Jurkat, Clone E6-1 (cell line): ENCODE measurements around the gene GPBP1. TPM values are rescaled to one million over a fixed set of nuclear protein-coding genes. Genes with fewer than 3 reads are reported as not detected.
A peak's percentile ranks its signal among the peaks of the same experiment; 100 is the strongest.
"Not testable (repeated sequence)": the region's sequence is repeated elsewhere in the genome, so short reads cannot be mapped to it uniquely, and the experiment has no call there.

ENCODE experiments used
- DNase-seq: peaks from one replicate; pipeline ENCODE4 v3.0.0-alpha.2; 2011; ENCODE audit warnings: low read depth, low spot score
- H3K4me3 ChIP-seq: 2 replicates; pipeline ENCODE4 v1.5.1; 2011; ENCODE audit warnings: mild to moderate bottlenecking, low read length, control low read depth, moderate library complexity
- polyA plus RNA-seq: library from polyadenylated mRNA; unstranded; fragments of >200 nt; gene quantifications from one replicate; pipeline ENCODE4 v1.2.1, GENCODE V29; 2012; ENCODE audit warnings: missing spikeins; ENCODE audit not compliant: insufficient read length, insufficient read depth

Gene GPBP1
- 53.3 TPM for polyA plus RNA-seq

DNA sequence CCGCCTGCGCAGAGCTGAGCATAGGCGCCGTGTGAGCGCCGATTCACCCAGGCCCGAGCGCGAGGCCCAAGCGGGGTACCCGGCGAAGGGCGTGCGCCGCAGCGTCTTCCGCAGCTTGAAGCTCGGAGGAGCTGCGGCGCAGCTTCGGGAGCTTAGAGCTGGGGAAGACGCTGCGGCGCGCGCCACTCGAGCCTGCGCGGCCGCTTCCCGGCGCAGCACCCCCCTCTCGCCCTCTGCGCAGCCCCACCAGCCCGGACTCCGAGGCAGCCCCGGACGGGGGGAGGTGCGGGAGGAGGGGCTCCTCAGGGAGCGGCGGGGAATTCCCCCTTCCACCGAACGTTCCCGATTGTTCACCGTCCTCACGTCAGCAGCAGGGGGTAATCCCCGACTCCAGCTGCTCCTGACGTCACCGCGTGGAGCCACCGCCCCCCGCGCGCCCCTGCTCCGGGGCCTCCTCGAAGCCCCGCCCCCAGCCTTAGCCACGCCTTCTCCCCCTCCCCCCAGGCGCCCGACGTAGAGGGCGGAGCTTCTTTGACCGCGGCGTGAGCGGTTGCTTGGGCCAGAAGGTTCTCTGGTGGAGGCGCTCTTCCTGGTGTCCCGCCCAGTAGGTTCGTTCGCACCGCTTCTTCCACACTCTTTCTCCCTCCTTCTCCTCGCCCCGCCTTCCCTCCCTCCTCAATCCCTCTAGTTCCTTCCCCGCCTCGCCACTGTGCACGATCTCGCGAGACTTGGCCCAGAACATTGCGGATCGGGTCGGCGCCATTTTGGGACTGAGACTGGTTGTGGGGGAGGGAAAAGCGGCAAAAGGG is at the start of gene GPBP1:
Gene GPBP1, plus strand, starts transcription at position 741 of the 809 bp plus-strand sequence. CDS start 40,072 bp downstream, outside the sequence.
- peak within 1 kb of the TSS; percentile 90 for H3K4me3 ChIP-seq
- DNase-seq: peak; percentile 97

- DNase-seq: no peak
- no peak overlapping the region for H3K4me3 ChIP-seq
Measured at GRCh38 chr5:57128325-57128724, 45.5 kb upstream of the GPBP1 start.

DNA sequence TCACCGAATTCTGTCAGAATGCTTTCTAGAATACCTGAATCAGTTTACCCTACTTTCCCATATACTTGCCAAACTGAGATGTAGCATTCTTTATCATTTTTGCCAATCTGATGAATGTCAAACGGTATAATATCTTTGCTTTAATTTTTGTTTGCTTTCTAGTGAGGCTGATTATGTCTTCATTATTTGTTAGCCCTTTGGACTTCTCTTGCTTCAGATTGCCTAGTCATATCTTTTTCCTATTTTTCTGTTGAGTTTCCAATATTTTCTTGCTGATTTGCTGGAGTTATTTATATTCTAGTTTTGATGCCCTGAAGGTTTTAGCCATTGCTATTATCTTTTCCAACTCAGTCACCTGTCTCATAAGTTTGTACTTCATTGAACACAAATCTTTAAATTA is 40.3 kb upstream of the GPBP1 start:
- H3K4me3 ChIP-seq: no peak overlapping the region
- DNase-seq: no peak

- H3K4me3 ChIP-seq: no peak overlapping the region
- DNase-seq: no peak
Measured at GRCh38 chr5:57137401-57137800, 36.5 kb upstream of the GPBP1 start.

DNA sequence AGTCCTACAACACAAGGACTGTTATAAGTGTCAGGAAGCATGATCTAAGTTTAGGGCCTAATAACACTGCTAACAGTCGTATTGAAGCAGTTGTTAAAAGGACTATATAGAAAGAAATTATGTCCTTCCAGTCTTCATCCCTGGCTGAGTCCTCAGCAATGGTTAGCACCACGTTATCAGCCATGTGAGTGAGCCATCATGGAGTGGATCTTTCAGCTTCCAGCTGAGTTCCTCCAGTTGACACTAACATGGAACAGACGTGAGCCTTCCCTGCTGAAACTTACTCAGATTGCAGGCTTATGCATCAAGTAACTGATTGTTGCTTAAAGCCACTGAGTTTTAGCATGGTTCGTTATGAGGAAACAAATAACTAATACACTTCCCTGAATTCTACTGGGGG is 21.5 kb upstream of the GPBP1 start:
- no peak for DNase-seq
- H3K4me3 ChIP-seq: no peak overlapping the region

- no peak for DNase-seq
- no peak overlapping the region for H3K4me3 ChIP-seq
Measured at GRCh38 chr5:57155033-57155432, 18.8 kb upstream of the GPBP1 start.

- DNase-seq: no peak
- H3K4me3 ChIP-seq: no peak overlapping the region
Measured at GRCh38 chr5:57157131-57157530, 16.7 kb upstream of the GPBP1 start.

GRCh38 chr5:57157666-57158065 is 16.2 kb upstream of the GPBP1 start:
- no peak overlapping the region for H3K4me3 ChIP-seq
- no peak for DNase-seq

DNA sequence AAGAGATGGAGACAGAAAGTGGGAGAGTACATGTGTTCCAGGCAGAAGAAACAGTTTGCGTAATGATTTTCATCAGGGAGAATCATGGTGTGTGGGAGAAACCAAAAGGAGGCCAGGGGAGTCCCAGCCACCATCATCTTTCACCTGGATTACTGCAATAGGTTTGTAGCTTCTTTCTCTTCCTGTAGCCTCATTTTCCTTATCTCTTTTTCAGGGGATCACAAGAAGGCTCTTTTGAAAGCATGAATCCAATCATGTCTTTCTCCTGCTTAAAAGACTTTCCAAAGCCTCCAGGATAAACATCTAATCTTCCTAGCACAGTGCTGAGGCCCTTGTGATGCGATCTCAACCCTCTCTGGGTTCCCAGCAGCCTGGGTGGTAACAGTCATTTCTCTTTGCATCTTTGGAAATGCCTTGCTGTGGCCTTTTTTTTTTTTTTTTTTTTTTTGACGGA is 10.3 kb upstream of the GPBP1 start:
- DNase-seq: no peak
- H3K4me3 ChIP-seq: no peak overlapping the region

DNA sequence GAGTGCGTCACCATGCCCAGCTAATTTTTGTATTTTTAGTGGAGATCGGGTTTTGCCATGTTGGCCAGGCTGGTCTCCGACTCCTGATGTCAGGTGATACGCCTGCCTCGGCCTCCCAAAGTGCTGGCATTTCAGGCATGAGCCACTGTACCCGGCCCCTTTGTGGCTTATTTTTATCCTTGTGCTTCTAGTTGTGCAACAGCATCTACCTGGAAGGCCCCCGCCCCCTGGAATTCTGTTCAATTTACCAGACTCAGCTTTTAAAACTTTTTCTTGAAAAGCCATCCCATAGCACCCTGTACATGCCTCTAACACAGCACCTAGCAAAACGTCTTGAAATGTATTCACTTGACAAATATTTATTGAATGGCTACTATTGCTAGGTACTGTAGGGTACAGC is 9.7 kb upstream of the GPBP1 start:
- no peak for DNase-seq
- H3K4me3 ChIP-seq: no peak overlapping the region

DNA sequence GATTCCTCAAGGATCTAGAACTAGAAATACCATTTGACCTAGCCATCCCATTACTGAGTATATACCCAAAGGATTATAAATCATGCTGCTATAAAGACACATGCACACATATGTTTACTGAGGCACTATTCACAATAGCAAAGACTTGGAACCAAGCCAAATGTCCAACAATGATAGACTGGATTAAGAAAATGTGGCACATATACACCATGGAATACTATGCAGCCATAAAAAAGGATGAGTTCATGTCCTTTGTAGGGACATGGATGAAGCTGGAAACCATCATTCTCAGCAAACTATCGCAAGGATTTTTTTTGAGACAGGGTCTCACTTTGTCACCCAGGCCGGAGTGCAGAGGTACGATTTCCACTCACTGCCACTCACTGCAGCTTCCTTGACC is 8.7 kb upstream of the GPBP1 start:
- H3K4me3 ChIP-seq, DNase-seq: not testable (repeated sequence)

- no peak for DNase-seq
- H3K4me3 ChIP-seq: no peak overlapping the region
Measured at GRCh38 chr5:57166276-57166675, 7.6 kb upstream of the GPBP1 start.

DNA sequence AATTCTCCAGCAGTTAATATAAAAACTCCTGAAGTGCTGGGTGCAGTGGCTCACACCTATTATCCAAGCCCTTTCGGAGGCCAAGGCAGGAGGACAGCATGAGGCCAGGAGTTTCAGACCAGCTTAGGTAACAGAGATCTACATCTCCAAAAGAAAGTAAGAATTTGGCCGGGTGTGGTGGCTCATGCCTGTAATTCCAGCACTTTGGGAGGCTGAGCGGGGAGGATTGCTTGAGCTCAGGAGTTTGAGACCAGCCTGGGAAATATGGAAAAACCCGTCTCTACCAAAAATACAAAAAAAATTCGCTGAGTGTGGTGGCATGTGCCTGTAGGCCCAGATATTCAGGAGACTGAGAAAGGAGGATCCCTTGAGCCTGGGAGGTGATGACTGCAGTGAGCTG is 6.7 kb upstream of the GPBP1 start:
- no peak overlapping the region for H3K4me3 ChIP-seq
- DNase-seq: no peak

GRCh38 chr5:57170116-57170515 is 3.7 kb upstream of the GPBP1 start:
- not testable (repeated sequence) for H3K4me3 ChIP-seq, DNase-seq

GRCh38 chr5:57171816-57172465 is 1.9 kb upstream of the GPBP1 start:
- DNase-seq: no peak
- H3K4me3 ChIP-seq: peak overlapping the region; percentile 90

DNA sequence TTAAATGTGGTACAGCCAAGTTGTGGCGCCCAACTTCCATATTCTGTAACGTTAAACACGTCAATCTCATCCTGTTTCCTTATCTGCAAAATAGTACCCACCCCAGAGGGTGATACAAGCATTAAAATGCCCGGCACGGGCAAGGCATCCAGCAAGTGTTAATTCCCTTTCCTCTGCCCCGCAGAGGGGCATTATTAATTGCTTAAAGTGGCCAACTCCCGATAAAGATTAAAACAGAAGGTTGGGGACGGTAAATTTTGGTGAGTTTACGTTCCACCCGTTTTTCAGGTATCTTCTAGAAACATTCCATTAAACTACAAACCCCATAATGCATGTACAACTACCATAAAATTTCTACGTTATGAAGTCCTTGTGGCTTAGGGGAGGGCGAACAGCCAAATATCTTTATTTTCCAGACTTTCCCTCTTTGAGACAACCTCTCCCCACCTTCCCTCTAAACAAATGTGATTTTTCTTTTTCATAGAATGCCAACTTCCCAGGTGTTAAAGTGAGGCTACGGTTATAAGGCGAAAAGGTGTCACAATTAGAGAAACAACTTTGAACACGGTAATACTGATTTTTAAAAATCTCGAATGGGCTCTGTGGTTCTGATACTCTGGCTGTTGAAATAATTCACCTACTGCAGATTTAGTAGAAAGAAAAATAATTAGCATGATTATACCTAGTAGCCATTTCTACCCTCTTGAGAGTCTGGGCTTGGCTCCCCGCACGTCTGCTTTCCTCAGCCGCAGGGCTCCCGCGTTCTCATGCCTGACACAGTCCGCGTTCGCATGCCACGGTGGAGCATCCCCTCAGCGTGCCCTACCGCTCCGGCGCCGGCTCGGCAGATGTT is 1.2 kb upstream of the GPBP1 start:
- peak overlapping the region; percentile 90 for H3K4me3 ChIP-seq
- DNase-seq: no peak

GRCh38 chr5:57174128-57174889 is 450 bp downstream of the GPBP1 start:
- peak overlapping the region; percentile 90 for H3K4me3 ChIP-seq
- no peak for DNase-seq

GRCh38 chr5:57174890-57175510 is 1.1 kb downstream of the GPBP1 start:
- peak overlapping the region; percentile 90 for H3K4me3 ChIP-seq
- no peak for DNase-seq
